Epithelial cell of proximal tubule (primary cell): Measurements from ENCODE around the gene ZNF398. TPM values are rescaled to one million over a fixed set of nuclear protein-coding genes. Genes with fewer than 3 reads are reported as not detected.

Experiments used
- DNase-seq: peaks from one replicate; pipeline ENCODE4 v3.0.0-alpha.2; 2011; ENCODE audit warnings: low read depth
- H3K4me3 ChIP-seq: 2 replicates; pipeline ENCODE4 v1.5.1; 2011; ENCODE audit warnings: low read depth, mild to moderate bottlenecking, low read length
- total RNA-seq: library from RNA; depleted of rRNA; stranded (reverse); fragments of >200 nt; gene quantifications from 2 replicates; pipeline ENCODE4 v1.2.3, GENCODE V29; 2015
- TF ChIP-seq, protein P1 (sequence below): conservative IDR thresholded peaks from 2 replicates; pipeline ENCODE4 v1.5.1; 2012; ENCODE audit warnings: low read depth, mild to moderate bottlenecking, low read length

ZNF398 gene
- total RNA-seq, 1 donor from 2014 or later, result 11.1 TPM

DNA sequence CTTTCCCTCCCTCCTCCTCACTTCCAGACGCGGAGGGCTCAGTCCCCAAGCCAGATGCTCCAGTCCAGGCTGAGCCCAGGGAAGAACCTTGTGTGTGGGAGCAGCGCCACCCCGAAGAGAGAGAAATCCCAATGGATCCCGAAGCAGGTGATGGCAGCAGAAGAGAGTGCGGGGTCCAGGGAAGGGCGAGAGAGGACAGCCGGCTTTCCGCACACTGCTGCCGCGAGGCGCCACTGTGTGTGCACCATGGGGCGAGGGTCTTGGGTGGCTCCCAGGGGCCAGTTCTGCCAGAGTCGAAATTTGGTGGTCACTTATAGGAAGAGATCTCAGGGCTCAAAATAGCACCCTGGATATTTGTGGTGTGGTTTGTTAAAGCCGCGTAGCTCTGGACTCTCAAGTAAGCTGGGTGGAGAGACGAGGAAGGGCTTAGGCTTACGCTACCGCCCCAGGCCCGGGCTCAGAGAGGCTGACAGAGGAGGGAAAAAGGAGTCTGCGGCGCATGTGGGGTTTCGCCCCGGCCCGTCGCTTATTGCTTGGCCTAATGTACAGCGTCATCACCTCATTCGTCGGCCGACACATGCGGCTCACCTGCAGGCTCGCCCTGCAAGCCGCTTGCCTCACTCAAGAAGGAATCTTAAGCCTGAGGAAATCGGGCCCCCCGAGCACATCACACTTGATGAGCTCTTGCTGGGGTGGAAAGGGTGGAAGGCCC is 60.2 kb downstream of the ZNF398 start:
- TF ChIP-seq, protein P1, sequence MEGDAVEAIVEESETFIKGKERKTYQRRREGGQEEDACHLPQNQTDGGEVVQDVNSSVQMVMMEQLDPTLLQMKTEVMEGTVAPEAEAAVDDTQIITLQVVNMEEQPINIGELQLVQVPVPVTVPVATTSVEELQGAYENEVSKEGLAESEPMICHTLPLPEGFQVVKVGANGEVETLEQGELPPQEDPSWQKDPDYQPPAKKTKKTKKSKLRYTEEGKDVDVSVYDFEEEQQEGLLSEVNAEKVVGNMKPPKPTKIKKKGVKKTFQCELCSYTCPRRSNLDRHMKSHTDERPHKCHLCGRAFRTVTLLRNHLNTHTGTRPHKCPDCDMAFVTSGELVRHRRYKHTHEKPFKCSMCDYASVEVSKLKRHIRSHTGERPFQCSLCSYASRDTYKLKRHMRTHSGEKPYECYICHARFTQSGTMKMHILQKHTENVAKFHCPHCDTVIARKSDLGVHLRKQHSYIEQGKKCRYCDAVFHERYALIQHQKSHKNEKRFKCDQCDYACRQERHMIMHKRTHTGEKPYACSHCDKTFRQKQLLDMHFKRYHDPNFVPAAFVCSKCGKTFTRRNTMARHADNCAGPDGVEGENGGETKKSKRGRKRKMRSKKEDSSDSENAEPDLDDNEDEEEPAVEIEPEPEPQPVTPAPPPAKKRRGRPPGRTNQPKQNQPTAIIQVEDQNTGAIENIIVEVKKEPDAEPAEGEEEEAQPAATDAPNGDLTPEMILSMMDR, result no peak
- no peak for DNase-seq
- no peak overlapping the region for H3K4me3 ChIP-seq

DNA sequence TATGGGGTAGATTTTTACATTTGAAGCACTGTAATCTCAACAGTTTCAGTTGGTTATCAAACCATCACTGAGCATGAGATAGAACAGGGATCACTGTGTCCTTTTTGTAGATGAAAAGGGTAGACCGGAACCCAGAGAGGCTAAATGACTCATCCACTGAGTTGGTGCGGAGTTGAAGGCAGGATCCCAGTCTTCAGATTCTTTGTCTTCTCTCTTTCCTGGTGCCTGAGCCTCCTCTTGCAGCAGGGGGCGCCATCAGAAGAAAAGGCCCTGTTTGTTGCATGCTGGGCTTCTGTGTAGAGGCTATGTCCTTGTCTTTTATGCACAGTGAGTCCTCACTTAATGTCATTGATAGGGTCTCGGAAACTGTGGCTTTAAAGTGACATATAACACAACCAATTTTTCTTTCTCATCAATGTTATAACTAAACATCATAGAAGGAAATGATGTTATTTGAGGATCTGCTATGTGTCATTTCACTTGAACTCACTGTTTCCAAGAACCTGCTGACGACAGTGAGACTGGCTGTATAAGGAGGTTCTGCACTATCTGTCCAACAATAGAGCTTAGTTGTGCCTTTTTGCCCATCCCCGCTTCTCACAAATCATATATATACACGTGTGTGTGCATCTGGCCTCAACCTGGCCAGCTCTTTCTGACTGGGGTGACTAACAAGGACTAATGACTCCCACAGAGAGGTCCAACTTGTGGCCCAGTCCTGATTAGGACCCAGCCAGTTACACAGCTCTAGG is 62.4 kb downstream of the ZNF398 start:
- TF ChIP-seq, protein P1, result peak; percentile 76
- H3K4me3 ChIP-seq, result no peak overlapping the region
- DNase-seq, result no peak

DNA sequence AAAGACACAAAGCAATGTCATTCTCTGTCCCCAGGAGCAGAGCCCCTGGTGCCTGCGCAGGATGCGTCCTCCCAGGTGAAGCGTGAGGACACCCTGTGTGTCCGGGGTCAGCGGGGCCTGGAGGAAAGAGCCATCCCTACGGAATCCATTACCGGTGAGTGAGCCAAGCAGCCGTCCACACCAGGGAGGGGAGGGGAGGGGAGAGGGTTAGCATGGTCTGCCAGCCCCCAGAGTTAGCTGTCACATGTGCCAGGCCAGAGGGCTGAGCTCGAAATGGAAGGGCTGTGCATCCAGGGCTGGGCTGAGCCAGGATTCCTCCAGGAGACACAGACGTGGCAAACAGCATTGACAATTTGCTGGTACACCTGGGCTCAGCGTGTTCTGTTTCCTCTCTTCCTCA is 63.3 kb downstream of the ZNF398 start:
- DNase-seq, result no peak
- TF ChIP-seq, protein P1, result no peak
- no peak overlapping the region for H3K4me3 ChIP-seq

DNA sequence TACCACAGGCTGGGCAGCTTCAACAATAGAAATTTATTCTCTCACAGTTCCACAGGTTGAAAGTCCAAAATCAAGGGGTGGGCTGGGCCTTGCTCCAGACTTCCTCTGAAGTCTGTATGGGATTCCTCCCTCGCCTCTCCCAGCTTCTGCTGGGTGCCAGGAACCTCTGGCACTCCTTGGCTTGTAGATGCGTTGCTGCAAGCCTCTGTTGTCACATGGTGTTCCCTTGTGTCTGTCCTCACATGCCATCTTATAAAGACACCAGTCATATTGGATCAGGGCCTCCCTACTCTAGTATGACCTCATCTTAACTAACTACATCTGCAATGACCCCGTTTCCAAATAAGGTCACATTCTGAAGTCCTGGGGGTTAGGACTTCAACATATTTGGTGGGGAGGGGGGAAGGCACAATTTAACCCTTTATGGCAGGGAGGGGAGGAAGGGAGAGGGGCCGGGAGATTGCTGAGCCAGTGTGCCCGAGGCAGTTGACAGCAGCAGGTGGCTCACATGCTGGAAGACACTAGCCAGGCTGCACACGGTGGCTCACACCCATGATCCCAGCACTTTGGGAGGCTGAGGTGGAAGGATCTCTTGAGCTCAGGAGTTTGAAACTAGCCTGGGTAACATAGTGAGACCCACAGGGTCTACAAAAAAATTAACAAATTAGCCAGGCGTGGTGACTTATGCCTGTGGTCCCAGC is 66.9 kb downstream of the ZNF398 start:
- TF ChIP-seq, protein P1, result no peak
- no peak overlapping the region for H3K4me3 ChIP-seq

DNA sequence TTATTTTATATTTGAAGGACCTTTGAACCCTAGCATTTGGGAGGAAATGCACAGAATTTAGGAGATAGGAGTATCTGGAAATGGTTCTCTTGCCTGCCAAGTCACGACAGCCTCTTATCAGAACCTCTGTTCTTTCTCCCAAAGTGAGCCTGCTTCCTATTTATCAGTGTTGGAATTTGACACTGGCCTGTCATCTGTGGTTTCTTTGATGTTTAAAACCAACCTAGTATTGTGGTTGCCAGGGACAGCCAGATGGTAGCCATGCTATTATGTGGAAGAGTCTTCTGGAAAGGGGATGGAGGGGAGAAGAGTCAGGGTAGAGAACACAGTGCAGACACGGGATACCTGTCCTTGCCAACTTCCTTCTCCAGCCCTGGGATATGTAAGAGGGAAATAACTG is 69.1 kb downstream of the ZNF398 start:
- TF ChIP-seq, protein P1, result no peak
- no peak for DNase-seq
- no peak overlapping the region for H3K4me3 ChIP-seq

More for the DNA sequence above, 66.9 kb downstream of the ZNF398 start:
- DNase-seq, result no peak

DNA sequence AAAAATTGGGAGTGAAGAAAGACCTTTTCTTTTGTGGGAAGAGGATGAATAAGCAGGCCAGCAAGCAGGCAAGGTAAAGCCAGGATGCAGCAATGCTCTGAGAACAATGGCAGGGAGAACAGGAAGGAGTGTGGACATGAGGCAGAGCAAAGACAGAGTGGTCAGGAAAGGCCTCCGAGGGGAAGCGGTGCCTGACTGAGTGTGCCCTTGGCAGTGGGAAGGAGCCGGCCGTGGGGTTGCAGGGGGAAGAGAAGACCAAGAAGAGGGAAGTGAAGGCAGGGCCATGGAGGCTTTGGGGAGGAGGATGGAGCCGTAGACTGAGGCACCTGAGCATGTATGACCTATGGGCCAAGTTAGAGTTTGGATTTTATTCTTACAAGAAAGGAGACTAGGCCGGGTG is 70.3 kb downstream of the ZNF398 start:
- H3K4me3 ChIP-seq, result no peak overlapping the region
- no peak for DNase-seq
- TF ChIP-seq, protein P1, result no peak
